H1 (cell line): ENCODE results near the gene INPP5A.

Experiments
- BACH1 ChIP-seq: IDR thresholded peaks from 2 replicates; pipeline ENCODE4 v1.6.1; 2012; ENCODE audit warnings: low read length, improper control_type of control experiment
- EP300 ChIP-seq, 2 experiments: IDR thresholded peaks; 1 replicate in 1 of 2; 2 replicates in 1 of 2; pipeline ENCODE4 v1.6.1; 2011 to 2012; ENCODE audit warnings: low read depth in 2 of 2, low read length in 2 of 2, mild to moderate bottlenecking in 2 of 2, borderline replicate concordance in 1 of 2, inconsistent platforms in 1 of 2, moderate library complexity in 1 of 2
- JUN ChIP-seq: IDR thresholded peaks from 2 replicates; pipeline ENCODE4 v1.6.1; 2011; ENCODE audit warnings: low read depth, mild to moderate bottlenecking, improper control_type of control experiment, low read length
- JUND ChIP-seq: IDR thresholded peaks from 2 replicates; pipeline ENCODE4 v1.6.1; 2011; ENCODE audit warnings: mild to moderate bottlenecking, improper control_type of control experiment, low read length
- MAFK ChIP-seq: IDR thresholded peaks from 2 replicates; pipeline ENCODE4 v1.6.1; 2012; ENCODE audit warnings: low read depth, mild to moderate bottlenecking, improper control_type of control experiment, low read length
- PHF8 ChIP-seq: fragments of 200-600 bp; sonication (generic); conservative IDR thresholded peaks from 2 replicates; pipeline ENCODE4 v1.7.1; 2012; ENCODE audit warnings: low read depth, mild to moderate bottlenecking, inconsistent platforms, low read length, moderate library complexity
- POLR2A ChIP-seq, 2 experiments: IDR thresholded peaks; 1 replicate in 1 of 2; 2 replicates in 1 of 2; pipeline ENCODE4 v1.6.1; 2011; ENCODE audit warnings: low read depth in 2 of 2, low read length in 2 of 2, mild to moderate bottlenecking in 2 of 2; ENCODE audit errors: control extremely low read depth in 1 of 2
- POLR2AphosphoS5 ChIP-seq: IDR thresholded peaks from 2 replicates; pipeline ENCODE4 v1.6.1; 2011; ENCODE audit warnings: low read depth, low read length
- SP1 ChIP-seq: IDR thresholded peaks from 2 replicates; pipeline ENCODE4 v1.6.1; 2011; ENCODE audit warnings: low read depth, low read length
- TAF1 ChIP-seq: IDR thresholded peaks from 2 replicates; pipeline ENCODE4 v1.6.1; 2011; ENCODE audit warnings: mild to moderate bottlenecking, low read depth, low read length
- YY1 ChIP-seq: IDR thresholded peaks from 2 replicates; pipeline ENCODE4 v1.6.1; 2011; ENCODE audit warnings: low read depth, mild to moderate bottlenecking, low read length
- TF ChIP-seq, protein P1 (sequence below), 3 experiments: IDR thresholded peaks; 1 replicate in 2 of 3; 2 replicates in 1 of 3; pipeline versions ENCODE4 v1.5.1 to v1.6.1; 2011; ENCODE audit warnings: low read length in 3 of 3, mild to moderate bottlenecking in 3 of 3, inconsistent platforms in 2 of 3, low read depth in 1 of 3, moderate library complexity in 1 of 3; ENCODE audit not compliant: insufficient read depth in 1 of 3; ENCODE audit errors: control extremely low read depth in 1 of 3
- TF ChIP-seq, protein P2 (sequence below): IDR thresholded peaks from 2 replicates; pipeline ENCODE4 v1.6.1; 2012; ENCODE audit warnings: inconsistent platforms

- TF ChIP-seq, protein P1, sequence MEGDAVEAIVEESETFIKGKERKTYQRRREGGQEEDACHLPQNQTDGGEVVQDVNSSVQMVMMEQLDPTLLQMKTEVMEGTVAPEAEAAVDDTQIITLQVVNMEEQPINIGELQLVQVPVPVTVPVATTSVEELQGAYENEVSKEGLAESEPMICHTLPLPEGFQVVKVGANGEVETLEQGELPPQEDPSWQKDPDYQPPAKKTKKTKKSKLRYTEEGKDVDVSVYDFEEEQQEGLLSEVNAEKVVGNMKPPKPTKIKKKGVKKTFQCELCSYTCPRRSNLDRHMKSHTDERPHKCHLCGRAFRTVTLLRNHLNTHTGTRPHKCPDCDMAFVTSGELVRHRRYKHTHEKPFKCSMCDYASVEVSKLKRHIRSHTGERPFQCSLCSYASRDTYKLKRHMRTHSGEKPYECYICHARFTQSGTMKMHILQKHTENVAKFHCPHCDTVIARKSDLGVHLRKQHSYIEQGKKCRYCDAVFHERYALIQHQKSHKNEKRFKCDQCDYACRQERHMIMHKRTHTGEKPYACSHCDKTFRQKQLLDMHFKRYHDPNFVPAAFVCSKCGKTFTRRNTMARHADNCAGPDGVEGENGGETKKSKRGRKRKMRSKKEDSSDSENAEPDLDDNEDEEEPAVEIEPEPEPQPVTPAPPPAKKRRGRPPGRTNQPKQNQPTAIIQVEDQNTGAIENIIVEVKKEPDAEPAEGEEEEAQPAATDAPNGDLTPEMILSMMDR (IDR thresholded peaks at IDR 0.05; ENCODE audit: control extremely low read depth in 1 of 3, insufficient read depth in 1 of 3, low read depth in 1 of 3, low read length in 3 of 3) = no peak
- TF ChIP-seq POLR2AphosphoS5 (no peak), TAF1 (no peak), SP1 (no peak), BACH1 (no peak), EP300 (IDR thresholded peaks at IDR 0.05; ENCODE audit: borderline replicate concordance in 1 of 2, low read depth in 2 of 2, low read length in 2 of 2) (no peak), JUN (no peak), JUND (no peak), YY1 (no peak), PHF8 (no peak), POLR2A (IDR thresholded peaks at IDR 0.05; ENCODE audit: control extremely low read depth in 1 of 2, low read depth in 2 of 2, low read length in 2 of 2) (no peak), MAFK (no peak)
- TF ChIP-seq, protein P2, sequence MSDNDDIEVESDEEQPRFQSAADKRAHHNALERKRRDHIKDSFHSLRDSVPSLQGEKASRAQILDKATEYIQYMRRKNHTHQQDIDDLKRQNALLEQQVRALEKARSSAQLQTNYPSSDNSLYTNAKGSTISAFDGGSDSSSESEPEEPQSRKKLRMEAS = no peak
These were observed 80.1 kb downstream of the INPP5A start for GRCh38 chr10:132617737-132618052.
